Adrenal gland (tissue), 5 donors: ENCODE results near the gene ARHGEF7.

Experiments used
- POLR2A ChIP-seq, 2 donors: fragments of 450-650 bp; IDR thresholded peaks; one replicate each; pipeline ENCODE4 v1.6.1; 2017; ENCODE audit warnings: antibody characterized with exemption in 2 of 2, mild to moderate bottlenecking in 2 of 2, moderate library complexity in 1 of 2
- TF ChIP-seq, protein P1 (sequence below), 6 experiments: fragments of 450-650 bp in 4 of 6; fragments of 200-600 bp in 2 of 6; sonication (generic) in 1 of 6; IDR thresholded peaks; 1 replicate in 5 of 6; 2 replicates in 1 of 6; pipeline versions ENCODE4 v1.5.1 to v1.8.0; 2016 to 2021; ENCODE audit warnings: antibody characterized with exemption in 6 of 6, mild to moderate bottlenecking in 2 of 6, moderate library complexity in 1 of 6
- donor health status: DM: no; HTN: no; CAD: no.

- TF ChIP-seq, protein P1, sequence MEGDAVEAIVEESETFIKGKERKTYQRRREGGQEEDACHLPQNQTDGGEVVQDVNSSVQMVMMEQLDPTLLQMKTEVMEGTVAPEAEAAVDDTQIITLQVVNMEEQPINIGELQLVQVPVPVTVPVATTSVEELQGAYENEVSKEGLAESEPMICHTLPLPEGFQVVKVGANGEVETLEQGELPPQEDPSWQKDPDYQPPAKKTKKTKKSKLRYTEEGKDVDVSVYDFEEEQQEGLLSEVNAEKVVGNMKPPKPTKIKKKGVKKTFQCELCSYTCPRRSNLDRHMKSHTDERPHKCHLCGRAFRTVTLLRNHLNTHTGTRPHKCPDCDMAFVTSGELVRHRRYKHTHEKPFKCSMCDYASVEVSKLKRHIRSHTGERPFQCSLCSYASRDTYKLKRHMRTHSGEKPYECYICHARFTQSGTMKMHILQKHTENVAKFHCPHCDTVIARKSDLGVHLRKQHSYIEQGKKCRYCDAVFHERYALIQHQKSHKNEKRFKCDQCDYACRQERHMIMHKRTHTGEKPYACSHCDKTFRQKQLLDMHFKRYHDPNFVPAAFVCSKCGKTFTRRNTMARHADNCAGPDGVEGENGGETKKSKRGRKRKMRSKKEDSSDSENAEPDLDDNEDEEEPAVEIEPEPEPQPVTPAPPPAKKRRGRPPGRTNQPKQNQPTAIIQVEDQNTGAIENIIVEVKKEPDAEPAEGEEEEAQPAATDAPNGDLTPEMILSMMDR (IDR thresholded peaks at IDR 0.05): no peak
- no peak for TF ChIP-seq POLR2A (IDR thresholded peaks at IDR 0.05)
Observed at GRCh38 chr13:111278743-111279652, 163.9 kb downstream of the ARHGEF7 start.
